Hematopoietic multipotent progenitor cell (in vitro differentiated cells): ENCODE results near the gene AGXT2. TPM values are rescaled to one million over a fixed set of nuclear protein-coding genes. Genes with fewer than 3 reads are reported as not detected.

Source experiments
- DNase-seq, 3 donors: peaks; one replicate each; pipeline ENCODE4 v3.0.0-alpha.2; 2011 to 2015; ENCODE audit warnings: low read depth in 2 of 3, low spot score in 2 of 3
- total RNA-seq: library from RNA; depleted of rRNA; stranded (reverse); fragments of >200 nt; gene quantifications from one replicate; pipeline ENCODE4 v1.2.3, GENCODE V29; 2012

AGXT2 gene
- not detected for total RNA-seq

GRCh38 chr5:35047785-35048404 lies at the start of gene AGXT2:
Gene AGXT2 (minus strand): TSS chr5:35047949. CDS start chr5:35047892, 57 bp downstream.
- no peak for DNase-seq

GRCh38 chr5:35096932-35097331 lies 49.2 kb upstream of the AGXT2 start:
- no peak for DNase-seq

GRCh38 chr5:35096216-35096615 lies 48.5 kb upstream of the AGXT2 start:
- DNase-seq = no peak

- DNase-seq = no peak
Measured at GRCh38 chr5:35095366-35095765, 47.6 kb upstream of the AGXT2 start.

- no peak for DNase-seq
Measured at GRCh38 chr5:35094948-35095347, 47.2 kb upstream of the AGXT2 start.

- DNase-seq = no peak
Measured at GRCh38 chr5:35092703-35093102, 45.0 kb upstream of the AGXT2 start.

GRCh38 chr5:35091704-35092103 lies 44.0 kb upstream of the AGXT2 start:
- DNase-seq = no peak

- peak; percentile 18 to 65 (median 25) for DNase-seq
Measured at GRCh38 chr5:35089334-35090314, 41.9 kb upstream of the AGXT2 start.

- no peak for DNase-seq
Measured at GRCh38 chr5:35087991-35088390, 40.2 kb upstream of the AGXT2 start.

GRCh38 chr5:35083150-35083549 lies 35.4 kb upstream of the AGXT2 start:
- no peak for DNase-seq

- DNase-seq = no peak
Measured at GRCh38 chr5:35082530-35082929, 34.8 kb upstream of the AGXT2 start.

GRCh38 chr5:35081134-35081533 lies 33.4 kb upstream of the AGXT2 start:
- DNase-seq = no peak

- no peak for DNase-seq
Measured at GRCh38 chr5:35073160-35073559, 25.4 kb upstream of the AGXT2 start.

GRCh38 chr5:35069188-35069587 lies 21.4 kb upstream of the AGXT2 start:
- DNase-seq = no peak

- DNase-seq = no peak
Measured at GRCh38 chr5:35067985-35068384, 20.2 kb upstream of the AGXT2 start.

- no peak for DNase-seq
Measured at GRCh38 chr5:35066260-35066795, 18.6 kb upstream of the AGXT2 start.

- no peak for DNase-seq
Measured at GRCh38 chr5:35063414-35063813, 15.7 kb upstream of the AGXT2 start.

GRCh38 chr5:35061211-35061770 lies 13.5 kb upstream of the AGXT2 start:
- DNase-seq = no peak

- no peak for DNase-seq
Measured at GRCh38 chr5:35060236-35060635, 12.5 kb upstream of the AGXT2 start.

GRCh38 chr5:35059251-35059650 lies 11.5 kb upstream of the AGXT2 start:
- DNase-seq = no peak

GRCh38 chr5:35058374-35058788 lies 10.6 kb upstream of the AGXT2 start:
- DNase-seq = no peak
